T-helper 1 cell treated with Interleukin-12 subunit alpha and Interleukin-12 subunit beta and Interleukin-4 antibody, amounts not matched to agents 30 μg/mL and 1 μg/mL, for 36 hours (primary cell): ENCODE results near the gene ESCO1.

Experiments used
- H3K27ac Mint-ChIP-seq: one replicate; pipeline ENCODE4 v1.8.0; 2021; ENCODE audit warnings: mild to moderate bottlenecking, mixed read lengths
- H3K27me3 Mint-ChIP-seq: one replicate; pipeline ENCODE4 v1.8.0; 2021; ENCODE audit warnings: low read depth, mixed read lengths
- H3K36me3 Mint-ChIP-seq: one replicate; pipeline ENCODE4 v1.8.0; 2021; ENCODE audit warnings: low read depth, mixed read lengths
- H3K4me1 Mint-ChIP-seq: one replicate; pipeline ENCODE4 v1.8.0; 2021; ENCODE audit warnings: low read depth, mixed read lengths
- H3K4me3 Mint-ChIP-seq: one replicate; pipeline ENCODE4 v1.8.0; 2021; ENCODE audit warnings: mild to moderate bottlenecking, moderate library complexity, mixed read lengths
- H3K9me3 Mint-ChIP-seq: one replicate; pipeline ENCODE4 v1.8.0; 2021; ENCODE audit warnings: mixed read lengths

ESCO1 gene

DNA sequence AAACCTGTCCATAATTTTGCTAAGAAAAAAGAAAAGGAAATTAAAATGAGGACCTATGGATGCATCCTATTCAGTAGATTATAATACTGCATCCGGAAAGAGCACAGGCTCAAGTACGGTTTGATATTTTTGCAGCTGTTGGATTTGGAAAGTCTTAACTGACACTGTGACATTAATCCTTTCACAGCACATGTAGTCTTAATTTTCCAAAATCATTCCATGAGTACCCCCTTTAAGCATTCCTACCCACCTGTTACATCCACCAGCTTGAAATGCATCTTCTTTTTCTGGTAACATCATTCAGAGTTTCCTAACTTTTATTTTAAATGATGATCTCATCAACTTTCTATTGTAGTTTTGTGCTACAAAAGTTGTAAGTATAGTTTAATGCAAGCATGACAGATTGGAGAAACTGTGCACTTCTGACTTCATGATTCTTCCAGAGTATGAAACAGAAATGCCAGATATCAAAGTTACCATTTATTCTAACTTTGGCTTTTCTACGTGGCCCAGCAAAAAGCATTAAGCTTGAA lies 113.5 kb downstream of the ESCO1 start:
- no peak overlapping the region for H3K27ac Mint-ChIP-seq
- no peaks in the 10 kb centered on the region for H3K36me3 Mint-ChIP-seq
- H3K9me3 Mint-ChIP-seq = no peaks in the 10 kb centered on the region
- no peaks in the 10 kb centered on the region for H3K4me1 Mint-ChIP-seq
- no peak overlapping the region for H3K4me3 Mint-ChIP-seq
- H3K27me3 Mint-ChIP-seq = peaks cover 1% of the 10 kb centered on the region

DNA sequence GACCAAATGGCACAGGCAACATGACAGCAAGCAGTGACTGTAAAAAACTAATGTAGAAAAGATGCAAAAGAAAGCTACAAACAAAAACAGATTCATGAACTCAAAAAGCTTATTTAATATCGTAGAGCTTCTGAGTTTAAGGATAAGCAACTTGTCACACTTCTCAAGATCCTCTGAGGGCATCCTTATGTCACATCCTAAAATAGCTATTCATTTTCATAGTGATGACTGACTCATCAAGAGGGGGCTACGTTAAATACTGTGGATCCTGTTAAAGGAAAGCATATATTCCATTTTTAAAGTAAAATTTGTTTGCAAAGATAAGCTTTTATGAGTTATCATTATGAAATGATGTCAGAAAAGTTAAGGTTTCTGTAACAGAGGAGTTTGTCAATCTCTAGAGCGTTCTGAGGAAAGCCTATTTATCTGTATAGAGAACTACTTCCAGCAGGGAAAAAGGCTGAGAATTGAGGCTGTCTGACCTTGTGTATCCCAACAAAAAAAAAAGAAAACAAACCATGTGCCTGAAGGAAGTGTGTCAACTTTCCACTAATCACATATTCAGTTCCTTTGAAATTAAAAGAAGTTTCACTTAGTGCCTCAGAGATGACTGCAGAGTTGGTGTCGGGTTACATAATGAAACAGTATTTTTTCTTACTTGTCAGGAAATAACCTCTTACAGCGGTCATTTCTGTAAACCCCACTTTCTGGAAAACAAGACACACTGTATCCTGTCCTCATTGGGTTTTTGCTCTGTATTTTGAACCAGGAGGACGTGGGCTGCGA lies 115.5 kb downstream of the ESCO1 start:
- no peaks in the 10 kb centered on the region for H3K36me3 Mint-ChIP-seq
- no peak overlapping the region for H3K4me3 Mint-ChIP-seq
- H3K27ac Mint-ChIP-seq = no peak overlapping the region
- no peaks in the 10 kb centered on the region for H3K4me1 Mint-ChIP-seq
- H3K27me3 Mint-ChIP-seq = peaks cover 4% of the 10 kb centered on the region
- H3K9me3 Mint-ChIP-seq = no peaks in the 10 kb centered on the region

DNA sequence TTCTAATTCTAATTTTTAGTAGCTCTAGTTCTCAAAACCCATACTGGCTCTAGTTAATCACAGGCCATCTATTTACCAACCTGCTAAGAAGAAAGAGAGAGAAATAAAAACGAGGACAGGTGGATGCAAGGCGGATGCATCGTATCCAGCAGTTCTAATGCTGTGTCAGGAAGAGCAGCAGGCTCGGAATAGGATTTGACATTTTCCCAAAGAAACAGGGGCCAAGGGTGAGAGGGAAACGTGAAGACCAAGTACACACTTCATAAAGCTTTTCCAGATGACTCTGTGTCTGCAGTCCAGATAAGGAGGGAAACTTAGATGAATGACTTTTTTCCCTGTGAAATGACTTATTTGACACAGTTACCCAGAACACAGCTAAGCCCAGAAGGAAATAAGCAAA lies 117.5 kb downstream of the ESCO1 start:
- H3K27me3 Mint-ChIP-seq = peaks cover 4% of the 10 kb centered on the region
- no peak overlapping the region for H3K4me3 Mint-ChIP-seq
- H3K36me3 Mint-ChIP-seq = no peaks in the 10 kb centered on the region
- no peak overlapping the region for H3K27ac Mint-ChIP-seq
- H3K9me3 Mint-ChIP-seq = no peaks in the 10 kb centered on the region
- no peaks in the 10 kb centered on the region for H3K4me1 Mint-ChIP-seq

DNA sequence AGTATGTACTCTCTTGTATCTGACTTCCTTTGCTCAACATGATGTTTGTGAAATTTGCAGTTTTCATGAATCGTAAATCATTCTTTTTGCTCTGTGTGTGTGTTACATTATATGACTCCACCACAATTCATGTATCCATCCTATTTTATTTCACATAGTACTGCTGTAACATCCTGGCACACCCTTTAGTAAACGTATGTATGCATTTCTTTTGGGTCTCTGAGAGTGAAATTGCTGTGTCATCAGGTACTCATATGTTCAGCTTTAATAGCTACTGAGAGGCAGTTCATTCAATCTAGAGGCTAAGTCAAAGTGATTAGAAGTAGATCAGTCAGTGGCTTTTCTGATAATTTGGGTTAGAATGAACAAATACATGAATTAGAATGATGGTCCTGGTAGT lies 118.8 kb downstream of the ESCO1 start:
- Mint-ChIP-seq H3K27me3 (peaks cover 4% of the 10 kb centered on the region), H3K4me1 (no peaks in the 10 kb centered on the region), H3K27ac (no peak overlapping the region), H3K4me3 (no peak overlapping the region), H3K9me3 (no peaks in the 10 kb centered on the region), H3K36me3 (no peaks in the 10 kb centered on the region)

DNA sequence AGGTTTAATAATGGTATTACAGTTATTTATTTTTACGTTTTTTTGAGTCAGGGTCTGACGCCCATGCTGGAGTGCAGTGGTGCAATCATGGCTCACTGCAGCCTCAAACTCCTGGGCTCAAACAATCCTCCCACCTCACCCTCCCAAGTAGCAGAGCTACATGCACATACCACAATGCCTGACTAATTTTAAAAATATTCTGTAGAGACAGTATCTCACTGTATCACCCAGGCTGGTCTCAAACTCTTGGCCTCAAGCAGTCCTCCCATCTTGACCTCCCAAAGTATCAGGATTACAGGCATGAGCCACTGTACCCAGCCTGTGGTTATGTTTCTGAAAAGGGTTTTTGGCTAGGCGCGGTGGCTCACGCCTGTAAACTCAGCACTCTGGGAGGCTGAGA lies 120.8 kb downstream of the ESCO1 start:
- no peak overlapping the region for H3K27ac Mint-ChIP-seq

More for the DNA sequence above, 120.8 kb downstream of the ESCO1 start:
- H3K4me1 Mint-ChIP-seq = no peaks in the 10 kb centered on the region
- H3K4me3 Mint-ChIP-seq = no peak overlapping the region
- no peaks in the 10 kb centered on the region for H3K9me3 Mint-ChIP-seq
- H3K27me3 Mint-ChIP-seq = peaks cover 4% of the 10 kb centered on the region
- no peaks in the 10 kb centered on the region for H3K36me3 Mint-ChIP-seq
